Osteoblast (primary cell): ENCODE results near the gene GRHPR. TPM values are rescaled to one million over a fixed set of nuclear protein-coding genes. Genes with fewer than 3 reads are reported as not detected.

ENCODE experiments used
- DNase-seq: peaks from one replicate; pipeline ENCODE4 v3.0.0; 2011; ENCODE audit warnings: low spot score, mixed read lengths; ENCODE audit not compliant: insufficient read length; ENCODE audit errors: missing footprints
- H2AFZ ChIP-seq: 2 replicates; pipeline ENCODE4 v1.6.0; 2011; ENCODE audit warnings: mild to moderate bottlenecking, low read length
- H3K27ac ChIP-seq: 2 replicates; pipeline ENCODE4 v1.5.1; 2011; ENCODE audit warnings: mild to moderate bottlenecking, low read depth, low read length, moderate library complexity
- H3K27me3 ChIP-seq: 2 replicates; pipeline ENCODE4 v1.6.0; 2012; ENCODE audit warnings: mild to moderate bottlenecking, control low read depth, inconsistent platforms, low read length, moderate library complexity; ENCODE audit not compliant: insufficient read depth
- H3K36me3 ChIP-seq: 2 replicates; pipeline ENCODE4 v1.5.1; 2011; ENCODE audit warnings: mild to moderate bottlenecking, low read length, control low read depth, moderate library complexity; ENCODE audit not compliant: insufficient read depth
- H3K4me1 ChIP-seq: 2 replicates; pipeline ENCODE4 v1.5.1; 2011; ENCODE audit warnings: mild to moderate bottlenecking, low read length, control low read depth, moderate library complexity; ENCODE audit not compliant: insufficient read depth
- H3K4me2 ChIP-seq: 2 replicates; pipeline ENCODE4 v1.6.0; 2011; ENCODE audit warnings: mild to moderate bottlenecking, low read length; ENCODE audit not compliant: insufficient read depth
- H3K4me3 ChIP-seq: fragments of 200-600 bp; sonication (generic); 3 replicates; pipeline ENCODE4 v1.5.1; 2012; ENCODE audit warnings: mild to moderate bottlenecking, low read length, inconsistent platforms; ENCODE audit not compliant: insufficient read depth
- H3K79me2 ChIP-seq: 2 replicates; pipeline ENCODE4 v1.6.0; 2012; ENCODE audit warnings: mild to moderate bottlenecking, low read length, control low read depth, inconsistent platforms; ENCODE audit not compliant: insufficient read depth
- H3K9me3 ChIP-seq: 2 replicates; pipeline ENCODE4 v1.5.1; 2011; ENCODE audit warnings: low read depth, low read length, control low read depth
- H4K20me1 ChIP-seq: 2 replicates; pipeline ENCODE4 v1.6.0; 2012; ENCODE audit warnings: mild to moderate bottlenecking, low read length, control low read depth; ENCODE audit not compliant: insufficient read depth
- total RNA-seq: library from RNA; depleted of rRNA; stranded (reverse); fragments of >200 nt; gene quantifications from 2 replicates; pipeline ENCODE4 v1.2.3, GENCODE V29; 2012
- TF ChIP-seq, protein P1 (sequence below): IDR thresholded peaks from 2 replicates; pipeline ENCODE4 v1.5.1; 2011; ENCODE audit warnings: mild to moderate bottlenecking, low read depth, low read length, moderate library complexity; ENCODE audit errors: extremely low read depth

GRHPR gene
- total RNA-seq, 1 donor, result 165 TPM

DNA sequence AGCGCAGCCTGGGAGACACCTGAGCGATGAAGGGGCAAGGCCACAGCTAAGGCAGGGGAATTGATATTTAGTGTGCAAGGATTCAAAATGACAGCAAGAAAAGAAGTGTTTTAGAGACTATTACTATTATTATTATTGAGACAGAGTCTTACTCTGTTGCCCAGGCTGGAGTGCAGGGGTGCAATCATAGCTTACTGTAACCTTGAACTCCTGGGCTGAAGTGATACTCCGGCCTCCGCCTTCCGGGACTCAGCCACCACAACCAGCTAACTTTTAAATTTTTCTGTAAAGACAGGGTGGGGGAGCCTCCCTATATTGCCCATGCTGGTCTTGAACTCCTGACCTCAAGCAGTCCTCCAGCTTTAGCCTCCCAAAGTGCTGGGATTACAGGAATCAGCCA lies 3.3 kb upstream of the GRHPR start:
- TF ChIP-seq, protein P1, sequence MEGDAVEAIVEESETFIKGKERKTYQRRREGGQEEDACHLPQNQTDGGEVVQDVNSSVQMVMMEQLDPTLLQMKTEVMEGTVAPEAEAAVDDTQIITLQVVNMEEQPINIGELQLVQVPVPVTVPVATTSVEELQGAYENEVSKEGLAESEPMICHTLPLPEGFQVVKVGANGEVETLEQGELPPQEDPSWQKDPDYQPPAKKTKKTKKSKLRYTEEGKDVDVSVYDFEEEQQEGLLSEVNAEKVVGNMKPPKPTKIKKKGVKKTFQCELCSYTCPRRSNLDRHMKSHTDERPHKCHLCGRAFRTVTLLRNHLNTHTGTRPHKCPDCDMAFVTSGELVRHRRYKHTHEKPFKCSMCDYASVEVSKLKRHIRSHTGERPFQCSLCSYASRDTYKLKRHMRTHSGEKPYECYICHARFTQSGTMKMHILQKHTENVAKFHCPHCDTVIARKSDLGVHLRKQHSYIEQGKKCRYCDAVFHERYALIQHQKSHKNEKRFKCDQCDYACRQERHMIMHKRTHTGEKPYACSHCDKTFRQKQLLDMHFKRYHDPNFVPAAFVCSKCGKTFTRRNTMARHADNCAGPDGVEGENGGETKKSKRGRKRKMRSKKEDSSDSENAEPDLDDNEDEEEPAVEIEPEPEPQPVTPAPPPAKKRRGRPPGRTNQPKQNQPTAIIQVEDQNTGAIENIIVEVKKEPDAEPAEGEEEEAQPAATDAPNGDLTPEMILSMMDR, result no peak
- Histone ChIP-seq H3K4me1 (peaks cover 20% of the 10 kb centered on the region), H4K20me1 (peaks cover 6% of the 10 kb centered on the region), H3K4me2 (no peak overlapping the region), H3K27ac (no peak overlapping the region), H2AFZ (no peak overlapping the region), H3K79me2 (peaks cover 23% of the 10 kb centered on the region), H3K9me3 (no peaks in the 10 kb centered on the region), H3K4me3 (no peak overlapping the region), H3K27me3 (no peaks in the 10 kb centered on the region), H3K36me3 (peaks cover 3% of the 10 kb centered on the region)
- DNase-seq, result no peak

DNA sequence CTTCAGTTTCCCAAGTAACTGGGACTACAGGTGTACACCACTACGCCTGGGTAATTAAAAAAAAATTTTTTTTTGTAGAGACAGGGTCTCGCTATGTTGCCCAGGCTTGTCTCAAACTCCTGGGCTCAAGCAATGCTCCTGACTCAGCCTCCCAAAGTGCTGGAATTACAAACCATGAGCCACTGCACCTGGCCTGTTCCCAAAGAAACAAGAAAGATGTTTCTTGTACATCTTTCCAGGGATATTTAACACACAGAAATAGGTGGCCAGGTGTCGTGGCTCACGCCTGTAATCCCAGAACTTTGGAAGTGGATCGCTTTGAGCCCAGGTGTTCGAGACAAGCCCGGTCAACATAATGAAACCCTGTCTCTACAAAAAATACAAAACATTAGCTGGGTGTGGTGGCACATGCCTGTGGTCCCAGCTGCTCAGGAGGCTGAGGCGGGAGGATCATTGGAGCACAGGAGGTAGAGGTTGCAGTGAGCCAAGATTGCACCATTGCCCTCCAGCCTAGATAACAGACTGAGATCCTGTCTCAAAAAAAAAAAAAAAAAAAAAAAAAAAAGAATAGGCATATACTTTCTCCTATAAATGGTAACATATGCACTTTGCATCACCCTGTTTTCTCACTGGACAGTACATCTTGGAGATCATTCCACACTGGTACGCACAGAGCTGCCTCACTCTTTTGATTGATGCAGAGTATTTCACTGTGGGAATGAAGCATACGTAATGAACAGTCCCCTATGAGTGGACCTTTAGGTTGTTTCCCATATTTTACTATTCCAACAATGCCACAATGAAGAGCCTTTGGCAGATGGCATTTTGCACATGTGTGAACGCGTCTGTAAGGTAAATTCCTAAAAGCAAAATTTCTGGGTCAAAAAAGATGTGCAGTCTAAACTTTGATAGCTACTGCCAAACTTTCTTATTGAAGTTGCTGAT lies 2.0 kb upstream of the GRHPR start:
- TF ChIP-seq, protein P1, result no peak
- H4K20me1 ChIP-seq, result peaks cover 15% of the 10 kb centered on the region
- H3K4me3 ChIP-seq, result no peak overlapping the region
- H3K4me1 ChIP-seq, result peaks cover 26% of the 10 kb centered on the region
- no peak overlapping the region for H2AFZ ChIP-seq
- no peak for DNase-seq
- no peak overlapping the region for H3K4me2 ChIP-seq
- no peaks in the 10 kb centered on the region for H3K9me3 ChIP-seq
- peaks cover 36% of the 10 kb centered on the region for H3K79me2 ChIP-seq
- H3K36me3 ChIP-seq, result peaks cover 4% of the 10 kb centered on the region
- no peaks in the 10 kb centered on the region for H3K27me3 ChIP-seq
- H3K27ac ChIP-seq, result no peak overlapping the region

DNA sequence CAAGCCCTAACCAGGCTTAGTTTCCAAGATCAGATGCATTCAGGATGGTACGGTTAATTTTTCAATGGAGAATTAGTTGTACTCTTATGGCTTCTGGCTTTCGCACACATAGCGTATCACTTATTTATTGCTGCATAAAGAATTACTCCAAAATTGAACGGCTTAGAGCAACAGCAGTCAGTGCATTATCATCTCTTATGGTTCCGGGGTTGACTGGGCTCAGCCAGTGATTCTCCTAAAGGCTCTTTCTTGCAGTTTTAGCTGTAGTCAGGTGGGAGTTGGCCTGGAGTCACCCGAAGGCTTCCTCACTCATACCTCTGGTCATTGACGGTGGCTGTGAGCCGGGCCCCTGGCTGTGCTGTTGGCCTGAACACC lies 595 bp upstream of the GRHPR start:
- Histone ChIP-seq H2AFZ (peak overlapping the region; percentile 93), H3K79me2 (peaks cover 45% of the 10 kb centered on the region), H3K4me3 (peak overlapping the region; percentile 91), H3K4me2 (peak overlapping the region; percentile 87), H4K20me1 (peaks cover 15% of the 10 kb centered on the region), H3K36me3 (peaks cover 16% of the 10 kb centered on the region), H3K4me1 (peaks cover 25% of the 10 kb centered on the region), H3K27ac (peak overlapping the region; percentile 92), H3K9me3 (no peaks in the 10 kb centered on the region), H3K27me3 (no peaks in the 10 kb centered on the region)
- TF ChIP-seq, protein P1, result no peak
- no peak for DNase-seq

DNA sequence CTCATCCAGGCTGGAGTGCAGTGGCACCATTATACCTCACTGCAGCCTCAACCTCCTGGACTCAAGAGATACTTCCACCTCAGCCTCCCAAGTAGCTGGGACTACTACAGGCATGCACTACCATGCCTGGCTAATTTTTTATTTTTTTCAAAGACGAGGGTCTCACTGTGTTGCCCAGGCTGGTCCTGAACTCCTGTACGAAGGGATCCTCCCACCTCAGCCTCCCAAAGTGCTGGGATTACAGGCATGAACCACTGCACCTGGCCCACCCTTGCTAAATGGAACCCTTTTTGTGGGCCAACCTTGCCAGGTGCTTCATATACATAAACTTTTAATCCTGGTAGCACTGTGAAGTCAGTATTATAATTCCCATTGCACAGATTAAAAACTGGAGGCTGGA lies 1.0 kb downstream of the GRHPR start:
- H3K4me3 ChIP-seq, result peak overlapping the region; percentile 91
- no peak overlapping the region for H2AFZ ChIP-seq
- H3K4me2 ChIP-seq, result peak overlapping the region; percentile 87
- peaks cover 31% of the 10 kb centered on the region for H3K36me3 ChIP-seq
- H3K79me2 ChIP-seq, result peaks cover 45% of the 10 kb centered on the region
- H4K20me1 ChIP-seq, result peaks cover 18% of the 10 kb centered on the region
- H3K27ac ChIP-seq, result peak overlapping the region; percentile 92
- TF ChIP-seq, protein P1, result no peak
- no peaks in the 10 kb centered on the region for H3K27me3 ChIP-seq
- DNase-seq, result no peak
- no peaks in the 10 kb centered on the region for H3K9me3 ChIP-seq
- peaks cover 25% of the 10 kb centered on the region for H3K4me1 ChIP-seq
